Keratinocyte (primary cell): Measurements from ENCODE around the gene CHFR. TPM values are rescaled to one million over a fixed set of nuclear protein-coding genes. Genes with fewer than 3 reads are reported as not detected.
"Not testable (repeated sequence)": the region's sequence is repeated elsewhere in the genome, so short reads cannot be mapped to it uniquely, and the experiment has no call there.

Experiments
- DNase-seq: peaks from one replicate; pipeline ENCODE4 v3.0.0-alpha.2; 2011; ENCODE audit warnings: low read depth, missing footprints, low spot score
- FAIRE-seq: peaks from 2 replicates; lab custom pipeline; 2011; peaks lifted over from hg19 to GRCh38; lab: Jason Lieb, UNC
- H2AFZ ChIP-seq: 2 replicates; pipeline ENCODE4 v1.6.0; 2012; ENCODE audit warnings: low read length, control low read depth, inconsistent platforms; ENCODE audit not compliant: control insufficient read depth
- H3K27ac ChIP-seq: 2 replicates; pipeline ENCODE4 v1.5.1; 2011; ENCODE audit warnings: low read length; ENCODE audit not compliant: control insufficient read depth, insufficient read depth
- H3K27me3 ChIP-seq: 3 replicates; pipeline ENCODE4 v1.6.0; 2011; ENCODE audit warnings: low read length; ENCODE audit not compliant: control insufficient read depth, insufficient read depth; ENCODE audit errors: extremely low read depth
- H3K36me3 ChIP-seq, 2 experiments: 2 replicates in 1 of 2; 3 replicates in 1 of 2; pipeline ENCODE4 v1.5.1; 2011; ENCODE audit warnings: low read length in 2 of 2, mild to moderate bottlenecking in 1 of 2; ENCODE audit not compliant: control insufficient read depth in 2 of 2, insufficient read depth in 2 of 2; ENCODE audit errors: extremely low read depth in 1 of 2
- H3K4me1 ChIP-seq: 3 replicates; pipeline ENCODE4 v1.5.1; 2011; ENCODE audit warnings: low read length; ENCODE audit not compliant: control insufficient read depth, insufficient read depth; ENCODE audit errors: extremely low read depth
- H3K4me2 ChIP-seq: 3 replicates; pipeline ENCODE4 v1.6.0; 2011; ENCODE audit warnings: low read depth, low read length; ENCODE audit not compliant: control insufficient read depth, insufficient read depth; ENCODE audit errors: extremely low read depth
- H3K4me3 ChIP-seq, 3 experiments: fragments of 200-600 bp in 1 of 3; sonication (generic) in 1 of 3; 2 replicates in 2 of 3; 3 replicates in 1 of 3; pipeline ENCODE4 v1.5.1; 2011 to 2016; ENCODE audit warnings: low read length in 3 of 3, mild to moderate bottlenecking in 3 of 3, control low read depth in 2 of 3, inconsistent platforms in 1 of 3, low read depth in 1 of 3, mixed read lengths in 1 of 3, mixed run types in 1 of 3, moderate library complexity in 1 of 3; ENCODE audit not compliant: control insufficient read depth in 2 of 3, insufficient read depth in 2 of 3; ENCODE audit errors: extremely low read depth in 1 of 3
- H3K79me2 ChIP-seq: 2 replicates; pipeline ENCODE4 v1.6.0; 2012; ENCODE audit warnings: low read length; ENCODE audit not compliant: control insufficient read depth, insufficient read depth
- H3K9ac ChIP-seq: 3 replicates; pipeline ENCODE4 v1.6.0; 2011; ENCODE audit warnings: low read length; ENCODE audit not compliant: control insufficient read depth, insufficient read depth; ENCODE audit errors: extremely low read depth
- H3K9me1 ChIP-seq: 3 replicates; pipeline ENCODE4 v1.6.0; 2011; ENCODE audit warnings: low read length; ENCODE audit not compliant: control insufficient read depth, insufficient read depth; ENCODE audit errors: extremely low read depth
- H3K9me3 ChIP-seq: 2 replicates; pipeline ENCODE4 v1.5.1; 2012; ENCODE audit warnings: low read depth, low read length; ENCODE audit not compliant: control insufficient read depth
- H4K20me1 ChIP-seq: 3 replicates; pipeline ENCODE4 v1.6.0; 2011; ENCODE audit warnings: low read length; ENCODE audit not compliant: control insufficient read depth, insufficient read depth; ENCODE audit errors: extremely low read depth
- CTCF ChIP-seq, 3 experiments: IDR thresholded peaks in 1 of 3; conservative IDR thresholded peaks in 1 of 3; optimal IDR thresholded peaks in 1 of 3; 2 replicates in 2 of 3; 3 replicates in 1 of 3; pipeline versions ENCODE3 to v1.5.1; 2011; ENCODE audit warnings: low read length in 3 of 3, mild to moderate bottlenecking in 3 of 3, moderate library complexity in 2 of 3, control low read depth in 1 of 3, inconsistent platforms in 1 of 3; ENCODE audit not compliant: insufficient read depth in 2 of 3; ENCODE audit errors: extremely low read depth in 1 of 3
- EZH2 ChIP-seq: IDR thresholded peaks from one replicate; pipeline ENCODE4 v1.6.1; 2012; ENCODE audit warnings: inconsistent platforms, mild to moderate bottlenecking, low read length, moderate library complexity
- dilution Hi-C: fragments of 300-500 bp; cut with MboI; formaldehyde crosslinking; loops from one replicate; pipeline ENCODE4 v1.7.0; 2020; ENCODE audit warnings: low sequenced_read_pairs; ENCODE audit not compliant: extremely low pct_ligation_motif_present
- polyA plus RNA-seq, 5 experiments: library from polyadenylated mRNA; depleted of rRNA in 3 of 5; stranded (reverse) in 3 of 5; stranded (forward) in 1 of 5; unstranded in 1 of 5; fragments of >200 nt; gene quantifications; 1 replicate in 1 of 5; 2 replicates in 3 of 5; 3 replicates in 1 of 5; pipeline versions ENCODE4 v1.2.1 to v1.2.3, GENCODE V29; 2011 to 2012; ENCODE audit warnings: missing spikeins in 2 of 5, low read depth in 1 of 5, low replicate concordance in 1 of 5

The CHFR gene
- polyA plus RNA-seq, 1 donor (not counting 4 experiments of a cell fraction or from before 2014, with no cell fraction given), result 35.8 TPM

- TF ChIP-seq CTCF (optimal IDR thresholded peaks at IDR 0.05 in 1 of 3, IDR thresholded peaks at IDR 0.05 in 1 of 3, conservative IDR thresholded peaks at IDR 0.05 in 1 of 3; ENCODE audit: extremely low read depth in 1 of 3, insufficient read depth in 2 of 3, low read length in 3 of 3), result no peak
- no peak for TF ChIP-seq EZH2
- no peak for FAIRE-seq
- Histone ChIP-seq H3K4me1 (no peaks in the 10 kb centered on the region), H3K27me3 (no peaks in the 10 kb centered on the region), H4K20me1 (peaks cover 5% of the 10 kb centered on the region), H3K27ac (no peak overlapping the region), H3K36me3 (peaks cover 35 to 38% of the 10 kb centered on the region in 2 experiments), H3K9me1 (no peaks in the 10 kb centered on the region), H3K4me2 (no peak overlapping the region), H3K9me3 (no peaks in the 10 kb centered on the region), H3K79me2 (peaks cover 17% of the 10 kb centered on the region), H2AFZ (no peak overlapping the region), H3K9ac (no peak overlapping the region), H3K4me3 (no peak overlapping the region)
- no peak for DNase-seq
- dilution Hi-C loops, result no loop called here
These were observed 91.6 kb downstream of the CHFR start for GRCh38 chr12:132795847-132796246.

DNA sequence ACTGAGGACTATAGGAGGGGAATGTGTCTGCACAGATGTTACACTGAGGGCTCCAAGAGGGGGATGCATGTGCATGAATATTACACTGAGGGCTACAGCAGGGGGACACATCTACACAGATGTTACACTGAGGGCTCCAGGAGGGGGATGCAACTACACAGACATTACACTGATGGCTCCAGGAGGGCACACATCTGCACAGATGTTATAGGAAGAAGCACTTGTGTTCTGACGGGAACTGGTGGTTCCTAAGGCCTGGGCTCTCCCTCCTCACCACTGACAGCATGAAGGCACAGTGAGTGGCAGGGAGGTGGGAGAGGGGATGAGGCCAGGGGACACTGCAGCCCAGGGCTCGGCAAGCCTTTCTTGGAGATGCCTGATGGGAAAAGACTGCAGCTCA, 95.5 kb downstream of the CHFR start:
- H3K27ac ChIP-seq, result not testable (repeated sequence)

GRCh38 chr12:132789099-132789471, 98.3 kb downstream of the CHFR start:
- Histone ChIP-seq H3K9ac (no peak overlapping the region), H3K79me2 (peaks cover 11% of the 10 kb centered on the region), H2AFZ (no peak overlapping the region), H3K9me1 (no peaks in the 10 kb centered on the region), H3K9me3 (no peaks in the 10 kb centered on the region), H3K36me3 (peaks cover 37 to 42% of the 10 kb centered on the region in 2 experiments), H3K4me3 (no peak overlapping the region), H3K4me1 (no peaks in the 10 kb centered on the region), H3K27ac (no peak overlapping the region), H3K4me2 (no peak overlapping the region), H3K27me3 (no peaks in the 10 kb centered on the region), H4K20me1 (peaks cover 6% of the 10 kb centered on the region)
- no peak for DNase-seq
- TF ChIP-seq CTCF (optimal IDR thresholded peaks at IDR 0.05 in 1 of 3, IDR thresholded peaks at IDR 0.05 in 1 of 3, conservative IDR thresholded peaks at IDR 0.05 in 1 of 3; ENCODE audit: extremely low read depth in 1 of 3, insufficient read depth in 2 of 3, low read length in 3 of 3), result no peak
- no peak for TF ChIP-seq EZH2
- dilution Hi-C loops, result no loop called here
- no peak for FAIRE-seq

More for the DNA sequence above, 95.5 kb downstream of the CHFR start:
- H3K9ac ChIP-seq, H3K4me2 ChIP-seq, dilution Hi-C loops, H3K4me3 ChIP-seq, DNase-seq, H2AFZ ChIP-seq, H4K20me1 ChIP-seq, H3K27me3 ChIP-seq, H3K9me1 ChIP-seq, H3K4me1 ChIP-seq, FAIRE-seq, H3K9me3 ChIP-seq: not testable (repeated sequence)
- Histone ChIP-seq H3K79me2 (peaks cover 16% of the 10 kb centered on the region), H3K36me3 (peaks cover 27 to 37% of the 10 kb centered on the region in 2 experiments)
